GM10248 (cell line): Measurements from ENCODE around the gene RAVER1.

Source experiments
- CTCF ChIA-PET: fragments of 300-600 bp; sonication (Branson Sonifier 250); formaldehyde crosslinking; extraction: SDS; loops from one replicate; lab custom pipeline; 2021; ENCODE audit warnings: antibody characterized with exemption; lab: Yijun Ruan, JAX
- POLR2A ChIA-PET: fragments of 350-650 bp; sonication (Branson Sonifier 250); formaldehyde crosslinking; extraction: SDS; loops from one replicate; lab custom pipeline; 2020; ENCODE audit warnings: antibody characterized with exemption; lab: Yijun Ruan, JAX
- DNase-seq: peaks from one replicate; pipeline ENCODE4 v3.0.0; 2012; ENCODE audit errors: extremely low spot score
- CTCF ChIP-seq: IDR thresholded peaks from 2 replicates; pipeline ENCODE4 v1.5.1; 2012; ENCODE audit warnings: mild to moderate bottlenecking, low read depth; ENCODE audit errors: extremely low read depth, missing control alignments, control extremely low read depth

RAVER1 gene

GRCh38 chr19:10362259-10362658 is 28.9 kb upstream of the RAVER1 start:
- ChIA-PET POLR2A (interaction anchor here (1.2 kb wide), 1 partner anchor 18 kb away, joined by 4 read pairs; no protein-coding TSS in a partner anchor), CTCF (interaction anchor here (2.7 kb wide), 1 partner anchor 10 kb away, joined by 8 read pairs; no protein-coding TSS in a partner anchor)
- no peak for DNase-seq
- TF ChIP-seq CTCF: no peak

GRCh38 chr19:10361569-10362011 is 28.3 kb upstream of the RAVER1 start:
- TF ChIP-seq CTCF: no peak
- ChIA-PET POLR2A (interaction anchor here (1.2 kb wide), 1 partner anchor 17 kb away, joined by 4 read pairs; no protein-coding TSS in a partner anchor), CTCF (interaction anchor here (1.5 to 2.7 kb wide), 2 partner anchors 11 to 27 kb away, joined by 4 to 8 read pairs; no protein-coding TSS in a partner anchor)
- no peak for DNase-seq

- peak; percentile 8 for DNase-seq
- TF ChIP-seq CTCF: no peak
- ChIA-PET POLR2A (no interaction called here), CTCF (interaction anchor here (0.9 to 1.0 kb wide), 3 partner anchors 14 to 32 kb away, joined by 3 read pairs; no protein-coding TSS in a partner anchor)
Observed at GRCh38 chr19:10356431-10356830, 23.1 kb upstream of the RAVER1 start.

GRCh38 chr19:10353793-10354391 is 20.6 kb upstream of the RAVER1 start:
- peak; percentile 17 for DNase-seq
- TF ChIP-seq CTCF: no peak
- CTCF ChIA-PET: no interaction called here
- POLR2A ChIA-PET: no interaction called here

- CTCF ChIA-PET: no interaction called here
- POLR2A ChIA-PET: no interaction called here
- peak; percentile 9 for DNase-seq
- TF ChIP-seq CTCF: no peak
Observed at GRCh38 chr19:10352764-10353671, 19.7 kb upstream of the RAVER1 start.

GRCh38 chr19:10346509-10346908 is 13.2 kb upstream of the RAVER1 start:
- CTCF ChIA-PET: interaction anchor here (1.9 kb wide), 1 partner anchor 87 kb away, joined by 4 read pairs; no protein-coding TSS in a partner anchor
- no peak for TF ChIP-seq CTCF
- DNase-seq: no peak
- POLR2A ChIA-PET: no interaction called here
